Transverse colon (tissue), 4 donors: ENCODE measurements around the gene MORC3. TPM values are rescaled to one million over a fixed set of nuclear protein-coding genes. Genes with fewer than 3 reads are reported as not detected.

Experiments used
- DNase-seq: peaks from one replicate; pipeline ENCODE4 v3.0.0-alpha.2; 2019
- H3K27ac ChIP-seq, 4 donors: fragments of 200-600 bp; sonication (generic); 2 replicates each; pipeline ENCODE4 v1.5.1; 2016 to 2018; ENCODE audit warnings: inconsistent platforms in 4 of 4
- H3K27me3 ChIP-seq: fragments of 200-600 bp; sonication (generic); 2 replicates; pipeline ENCODE4 v1.5.1; 2017; ENCODE audit warnings: inconsistent platforms
- H3K36me3 ChIP-seq, 4 donors: fragments of 200-600 bp; sonication (generic); 2 replicates each; pipeline ENCODE4 v1.5.1; 2017 to 2019; ENCODE audit warnings: inconsistent platforms in 4 of 4
- H3K4me1 ChIP-seq, 4 donors: fragments of 200-600 bp; sonication (generic); 2 replicates each; pipeline ENCODE4 v1.5.1; 2017 to 2020; ENCODE audit warnings: inconsistent platforms in 4 of 4
- H3K4me3 ChIP-seq, 4 donors: fragments of 200-600 bp; sonication (generic); 1 replicate in 1 of 4; 2 replicates in 3 of 4; pipeline versions ENCODE4 v1.5.1 to v1.6.1; 2017 to 2019; ENCODE audit warnings: inconsistent platforms in 4 of 4
- H3K9me3 ChIP-seq, 2 donors: fragments of 200-600 bp; sonication (generic); 2 replicates each; pipeline ENCODE4 v1.5.1; 2017 to 2019; ENCODE audit warnings: inconsistent platforms in 2 of 2
- EP300 ChIP-seq: sonication (generic); formaldehyde crosslinking; IDR thresholded peaks from one replicate; pipeline ENCODE4 v1.6.1; 2017; ENCODE audit warnings: antibody characterized with exemption, low read depth
- POLR2A ChIP-seq: fragments of 450-650 bp; IDR thresholded peaks from one replicate; pipeline ENCODE4 v1.6.1; 2016; ENCODE audit warnings: antibody characterized with exemption, mild to moderate bottlenecking, moderate library complexity
- POLR2AphosphoS5 ChIP-seq, 3 donors: sonication (generic); formaldehyde crosslinking; IDR thresholded peaks; one replicate each; pipeline ENCODE4 v1.6.1; 2016; ENCODE audit warnings: antibody characterized with exemption in 3 of 3
- WGBS, 2 donors: methylation state at CpG; one replicate each; pipeline ENCODE4 v1.1.5; 2018; ENCODE audit warnings: low coverage in 1 of 2; 5-methylcytosine and 5-hydroxymethylcytosine counted together
- in situ Hi-C, 4 donors: fragments of 200-750 bp; cut with MboI; loops; one replicate each; pipeline versions ENCODE4 v1.15.0 to v1.15.1; 2017; ENCODE audit warnings: low sequenced_read_pairs in 3 of 4, low pct_ligation_motif_present in 1 of 4, low pct_unique_long_range_greater_than_20kb in 1 of 4
- intact Hi-C: fragments of 100-400 bp; cut with DNase I; formaldehyde crosslinking; loops from one replicate; pipeline ENCODE4 v1.15.1; 2023; ENCODE audit warnings: low total_unique reads
- total RNA-seq, 4 donors: library from RNA; depleted of rRNA; stranded (reverse); fragments of >200 nt; gene quantifications; one replicate each; pipeline ENCODE4 v1.1.0, GENCODE V29; 2016
- TF ChIP-seq, protein P1 (sequence below), 5 experiments: fragments of 200-600 bp in 3 of 5; fragments of 450-650 bp in 2 of 5; sonication (generic) in 3 of 5; IDR thresholded peaks; 1 replicate in 2 of 5; 2 replicates in 3 of 5; pipeline ENCODE4 v1.5.1; 2016 to 2017; ENCODE audit warnings: antibody characterized with exemption in 5 of 5, inconsistent platforms in 3 of 5, mild to moderate bottlenecking in 2 of 5, moderate library complexity in 1 of 5

The MORC3 gene
- total RNA-seq, 4 donors from 2014 or later, result 33.7 to 127 (median 56.8) TPM

DNA sequence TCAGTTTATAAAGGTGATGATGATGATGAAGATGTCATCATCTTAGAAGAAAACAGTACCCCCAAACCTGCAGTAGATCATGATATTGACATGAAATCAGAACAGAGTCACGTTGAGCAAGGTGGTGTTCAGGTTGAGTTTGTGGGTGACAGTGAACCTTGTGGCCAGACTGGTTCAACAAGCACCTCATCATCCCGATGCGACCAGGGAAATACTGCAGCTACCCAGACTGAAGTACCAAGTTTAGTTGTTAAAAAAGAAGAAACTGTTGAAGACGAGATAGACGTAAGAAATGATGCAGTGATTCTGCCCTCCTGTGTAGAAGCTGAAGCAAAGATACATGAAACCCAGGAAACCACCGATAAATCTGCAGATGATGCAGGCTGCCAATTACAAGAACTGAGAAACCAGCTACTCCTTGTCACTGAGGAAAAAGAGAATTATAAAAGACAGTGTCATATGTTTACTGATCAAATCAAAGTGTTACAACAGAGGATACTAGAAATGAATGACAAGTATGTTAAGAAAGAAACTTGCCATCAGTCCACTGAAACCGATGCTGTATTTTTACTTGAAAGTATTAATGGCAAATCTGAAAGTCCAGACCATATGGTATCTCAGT, 49.2 kb downstream of the MORC3 start:
- Histone ChIP-seq H3K4me1 (peaks cover 0 to 7% (median 0%) of the 10 kb centered on the region in 4 donors), H3K27ac (no peak overlapping the region), H3K27me3 (no peaks in the 10 kb centered on the region), H3K9me3 (no peaks in the 10 kb centered on the region), H3K36me3 (peaks cover 0 to 86% (median 38%) of the 10 kb centered on the region in 4 donors), H3K4me3 (no peak overlapping the region)
- in situ Hi-C loops (no loop called here), intact Hi-C loops (no loop called here)
- no peak for DNase-seq
- TF ChIP-seq, protein P1, sequence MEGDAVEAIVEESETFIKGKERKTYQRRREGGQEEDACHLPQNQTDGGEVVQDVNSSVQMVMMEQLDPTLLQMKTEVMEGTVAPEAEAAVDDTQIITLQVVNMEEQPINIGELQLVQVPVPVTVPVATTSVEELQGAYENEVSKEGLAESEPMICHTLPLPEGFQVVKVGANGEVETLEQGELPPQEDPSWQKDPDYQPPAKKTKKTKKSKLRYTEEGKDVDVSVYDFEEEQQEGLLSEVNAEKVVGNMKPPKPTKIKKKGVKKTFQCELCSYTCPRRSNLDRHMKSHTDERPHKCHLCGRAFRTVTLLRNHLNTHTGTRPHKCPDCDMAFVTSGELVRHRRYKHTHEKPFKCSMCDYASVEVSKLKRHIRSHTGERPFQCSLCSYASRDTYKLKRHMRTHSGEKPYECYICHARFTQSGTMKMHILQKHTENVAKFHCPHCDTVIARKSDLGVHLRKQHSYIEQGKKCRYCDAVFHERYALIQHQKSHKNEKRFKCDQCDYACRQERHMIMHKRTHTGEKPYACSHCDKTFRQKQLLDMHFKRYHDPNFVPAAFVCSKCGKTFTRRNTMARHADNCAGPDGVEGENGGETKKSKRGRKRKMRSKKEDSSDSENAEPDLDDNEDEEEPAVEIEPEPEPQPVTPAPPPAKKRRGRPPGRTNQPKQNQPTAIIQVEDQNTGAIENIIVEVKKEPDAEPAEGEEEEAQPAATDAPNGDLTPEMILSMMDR (IDR thresholded peaks at IDR 0.05), result no peak
- TF ChIP-seq POLR2A (no peak), EP300 (no peak), POLR2AphosphoS5 (IDR thresholded peaks at IDR 0.05) (no peak)
- 76 to 83% methylated on average over 2 to 7 of the region's 7 CpGs for WGBS, 2 donors

DNA sequence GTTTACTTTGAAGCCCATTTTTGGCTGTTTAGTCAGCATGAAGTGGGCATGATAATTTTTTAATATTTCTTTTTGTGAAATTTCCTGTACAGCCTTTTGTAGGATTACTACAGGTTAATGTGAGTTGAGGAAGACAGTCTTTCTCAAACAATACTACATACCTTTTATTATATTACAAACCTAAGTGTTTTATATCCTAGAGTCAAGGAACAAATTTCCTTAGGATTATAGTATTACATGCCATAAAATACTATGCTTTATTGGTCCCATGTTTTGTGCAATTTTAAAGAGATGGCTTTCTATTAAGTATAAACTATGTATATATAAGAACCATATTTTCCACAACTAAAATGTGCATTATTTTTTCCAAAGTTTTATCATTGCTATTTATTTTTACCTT, 56.0 kb downstream of the MORC3 start:
- Histone ChIP-seq H3K27me3 (no peaks in the 10 kb centered on the region), H3K4me1 (peaks cover 0 to 36% (median 15%) of the 10 kb centered on the region in 4 donors), H3K36me3 (peaks cover 0 to 40% (median 12%) of the 10 kb centered on the region in 4 donors), H3K9me3 (no peaks in the 10 kb centered on the region), H3K27ac (peak overlapping the region in 2 of 4 donors; percentile 10 to 33), H3K4me3 (no peak overlapping the region)
- in situ Hi-C loops, result no loop called here
- no peak for TF ChIP-seq POLR2AphosphoS5 (IDR thresholded peaks at IDR 0.05)
- no peak for TF ChIP-seq EP300
- TF ChIP-seq, protein P1 (IDR thresholded peaks at IDR 0.05), result no peak
- TF ChIP-seq POLR2A, result no peak
- intact Hi-C loops, result no loop called here
- no peak for DNase-seq

DNA sequence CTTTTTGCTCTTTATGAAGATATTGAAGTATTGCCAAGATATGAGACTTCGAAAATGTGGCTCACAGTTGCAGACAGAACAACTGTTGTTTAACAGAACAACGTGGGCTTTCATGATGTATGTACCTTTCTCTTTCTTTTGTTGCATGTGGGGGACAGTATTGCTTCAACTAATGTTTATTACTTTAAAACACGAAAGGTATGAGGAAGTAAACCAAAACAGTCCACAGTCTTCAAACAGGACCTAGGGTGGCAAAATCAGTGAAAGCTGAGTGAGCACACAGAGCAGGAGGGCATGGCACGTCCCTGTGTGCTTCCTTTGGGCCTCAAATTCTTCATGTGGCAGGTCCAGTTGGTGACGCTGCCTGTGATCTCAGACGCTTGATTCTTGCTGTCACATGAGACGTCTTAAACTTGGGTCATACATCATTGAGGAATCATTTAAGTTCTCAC, 57.4 kb downstream of the MORC3 start:
- no peak overlapping the region for H3K4me3 ChIP-seq
- in situ Hi-C loops, result no loop called here
- intact Hi-C loops, result no loop called here
- no peak for TF ChIP-seq EP300
- TF ChIP-seq, protein P1 (IDR thresholded peaks at IDR 0.05), result no peak
- TF ChIP-seq POLR2A, result no peak
- no peak for TF ChIP-seq POLR2AphosphoS5 (IDR thresholded peaks at IDR 0.05)
- H3K36me3 ChIP-seq, result peaks cover 0 to 33% (median 8%) of the 10 kb centered on the region in 4 donors
- H3K9me3 ChIP-seq, result no peaks in the 10 kb centered on the region
- peaks cover 0 to 36% (median 15%) of the 10 kb centered on the region in 4 donors for H3K4me1 ChIP-seq
- 47 to 50% methylated on average over 6 to 7 of the region's 7 CpGs for WGBS, 2 donors
- DNase-seq, result no peak
- no peaks in the 10 kb centered on the region for H3K27me3 ChIP-seq
- H3K27ac ChIP-seq, result no peak overlapping the region

DNA sequence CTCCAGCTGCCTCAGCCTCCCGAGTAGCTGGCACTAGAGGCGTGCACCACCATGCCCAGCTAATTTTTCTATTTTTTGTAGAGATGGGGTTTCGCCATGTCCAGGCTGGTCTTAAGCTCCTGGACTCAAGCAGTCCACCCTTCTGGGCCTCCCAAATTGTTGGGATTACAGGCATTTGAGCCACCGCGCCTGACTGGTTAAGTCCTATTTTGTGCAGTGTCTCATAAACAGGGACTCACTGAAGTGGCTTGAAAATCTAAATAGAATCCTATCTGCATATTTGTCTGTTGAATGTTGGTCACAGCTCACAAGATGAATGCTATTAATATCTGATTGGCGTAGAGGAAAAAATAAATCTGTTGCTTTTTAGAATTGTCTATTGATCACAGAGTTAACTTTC, 59.3 kb downstream of the MORC3 start:
- Histone ChIP-seq H3K4me1 (peaks cover 0 to 31% (median 14%) of the 10 kb centered on the region in 4 donors), H3K4me3 (no peak overlapping the region), H3K27ac (no peak overlapping the region), H3K36me3 (peaks cover 0 to 17% (median 1%) of the 10 kb centered on the region in 4 donors), H3K27me3 (no peaks in the 10 kb centered on the region), H3K9me3 (no peaks in the 10 kb centered on the region)
- TF ChIP-seq, protein P1 (IDR thresholded peaks at IDR 0.05), result no peak
- TF ChIP-seq EP300 (no peak), POLR2AphosphoS5 (IDR thresholded peaks at IDR 0.05) (no peak), POLR2A (no peak)
- intact Hi-C loops (no loop called here), in situ Hi-C loops (no loop called here)
- WGBS, 2 donors, result 93 to 100% methylated on average over 2 to 6 of the region's 6 CpGs
- DNase-seq, result no peak
